Vagina (tissue), 2 donors: ENCODE data around the gene ENTREP1.

Experiments
- POLR2A ChIP-seq, 2 donors: fragments of 450-650 bp; IDR thresholded peaks; one replicate each; pipeline ENCODE4 v1.6.1; 2017; ENCODE audit warnings: antibody characterized with exemption in 2 of 2, mild to moderate bottlenecking in 2 of 2, moderate library complexity in 2 of 2
- TF ChIP-seq, protein P1 (sequence below), 3 experiments: fragments of 450-650 bp in 2 of 3; fragments of 200-600 bp in 1 of 3; sonication (generic) in 1 of 3; IDR thresholded peaks; one replicate each; pipeline ENCODE4 v1.5.1; 2017 to 2019; ENCODE audit warnings: antibody characterized with exemption in 3 of 3, mild to moderate bottlenecking in 2 of 3, moderate library complexity in 2 of 3

DNA sequence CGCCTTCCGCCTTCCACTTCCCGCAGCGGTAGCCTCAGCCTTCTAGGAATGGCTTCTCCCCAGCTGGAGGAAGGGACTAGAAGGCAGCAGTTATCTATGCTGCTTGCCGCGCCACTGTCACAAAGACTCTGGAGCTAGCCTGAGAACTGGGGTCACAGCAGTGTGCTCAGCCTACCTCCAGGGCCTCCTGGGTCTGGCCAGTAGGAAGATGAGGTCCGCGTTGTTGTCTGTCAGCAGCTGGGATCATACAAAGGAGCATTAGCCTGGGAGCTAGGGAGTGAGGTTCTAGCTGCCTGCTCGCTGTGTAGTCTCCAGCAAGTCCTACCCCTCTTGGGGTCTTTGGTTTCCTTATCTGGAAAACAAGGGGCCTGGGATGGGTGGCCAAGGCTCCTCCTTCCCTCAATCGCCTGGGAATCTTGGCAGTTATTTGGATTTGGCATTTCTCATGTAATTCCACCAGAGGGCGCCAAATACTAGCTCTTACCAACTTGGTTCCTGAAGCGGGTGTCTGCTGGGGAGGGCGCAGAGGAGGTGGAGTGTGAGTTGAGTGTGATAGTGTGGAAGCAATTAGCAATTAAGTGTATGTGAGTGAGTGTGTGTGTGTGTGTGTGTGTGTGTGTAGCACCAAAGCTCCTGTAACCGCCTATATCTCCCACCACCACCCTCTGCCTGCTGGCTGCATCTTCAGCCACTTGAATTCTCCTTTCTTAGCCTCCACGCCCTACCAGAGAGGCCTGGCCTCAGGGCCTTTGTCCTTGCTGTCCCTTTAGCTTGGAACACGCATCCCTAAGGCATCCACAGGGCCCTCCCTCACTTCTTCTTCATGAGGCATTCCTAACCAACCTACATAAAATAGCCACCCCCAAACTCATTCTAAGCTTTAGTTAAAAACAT lies 97.1 kb downstream of the ENTREP1 start:
- no peak for TF ChIP-seq POLR2A (IDR thresholded peaks at IDR 0.05)
- TF ChIP-seq, protein P1, sequence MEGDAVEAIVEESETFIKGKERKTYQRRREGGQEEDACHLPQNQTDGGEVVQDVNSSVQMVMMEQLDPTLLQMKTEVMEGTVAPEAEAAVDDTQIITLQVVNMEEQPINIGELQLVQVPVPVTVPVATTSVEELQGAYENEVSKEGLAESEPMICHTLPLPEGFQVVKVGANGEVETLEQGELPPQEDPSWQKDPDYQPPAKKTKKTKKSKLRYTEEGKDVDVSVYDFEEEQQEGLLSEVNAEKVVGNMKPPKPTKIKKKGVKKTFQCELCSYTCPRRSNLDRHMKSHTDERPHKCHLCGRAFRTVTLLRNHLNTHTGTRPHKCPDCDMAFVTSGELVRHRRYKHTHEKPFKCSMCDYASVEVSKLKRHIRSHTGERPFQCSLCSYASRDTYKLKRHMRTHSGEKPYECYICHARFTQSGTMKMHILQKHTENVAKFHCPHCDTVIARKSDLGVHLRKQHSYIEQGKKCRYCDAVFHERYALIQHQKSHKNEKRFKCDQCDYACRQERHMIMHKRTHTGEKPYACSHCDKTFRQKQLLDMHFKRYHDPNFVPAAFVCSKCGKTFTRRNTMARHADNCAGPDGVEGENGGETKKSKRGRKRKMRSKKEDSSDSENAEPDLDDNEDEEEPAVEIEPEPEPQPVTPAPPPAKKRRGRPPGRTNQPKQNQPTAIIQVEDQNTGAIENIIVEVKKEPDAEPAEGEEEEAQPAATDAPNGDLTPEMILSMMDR (IDR thresholded peaks at IDR 0.05), result peak; percentile 73 to 83 (median 82)
